DLD1 (cell line): Measurements from ENCODE around the gene POF1B.

Source experiments
- in situ Hi-C: cut with HindIII; loops from 2 replicates; pipeline ENCODE4 v1.10.0; 2017; ENCODE audit warnings: low sequenced_read_pairs

POF1B gene

DNA sequence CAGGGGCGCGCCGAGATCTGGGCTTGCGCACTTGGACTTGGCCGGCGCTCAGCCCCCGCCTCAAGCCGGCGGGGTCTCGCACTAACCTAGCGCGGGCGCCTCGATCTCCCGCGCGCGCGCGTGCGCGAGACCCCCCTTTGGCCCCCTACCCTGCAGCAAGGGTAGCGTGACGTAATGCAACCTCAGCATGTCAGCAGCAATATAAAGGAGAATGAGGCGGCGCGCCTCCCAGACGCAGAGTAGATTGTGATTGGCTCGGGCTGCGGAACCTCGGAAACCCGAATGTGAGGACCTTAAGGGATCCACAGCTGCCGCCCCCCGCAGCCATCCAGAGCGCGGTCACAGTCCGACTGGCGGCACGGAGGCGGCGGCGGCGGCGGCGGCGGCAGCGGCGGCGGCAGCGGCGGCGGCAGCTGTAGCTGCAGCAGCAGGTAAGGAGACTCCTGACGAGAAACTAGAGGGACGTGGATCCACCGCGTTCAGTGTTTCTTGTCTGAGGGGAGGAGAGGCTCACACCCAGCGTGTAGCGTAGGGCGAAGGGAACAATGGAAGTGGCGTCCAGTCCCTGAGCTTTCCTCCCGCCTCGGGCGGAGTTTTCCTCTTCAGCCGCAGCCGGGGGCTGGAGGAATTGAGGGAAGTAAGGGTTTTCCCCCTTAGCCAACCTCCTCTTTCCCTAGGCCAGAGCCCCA lies 135.6 kb downstream of the POF1B start, which contains the start of the genes SATL1 and ZNF711:
TSS of gene SATL1 (minus strand) at position 19 of the 689 bp plus-strand sequence. CDS start 134,811 bp downstream, outside the sequence.
TSS of gene ZNF711 (plus strand) at position 231 of the 689 bp plus-strand sequence. CDS start 3,582 bp downstream, outside the sequence.
- in situ Hi-C loops: no loop called here

DNA sequence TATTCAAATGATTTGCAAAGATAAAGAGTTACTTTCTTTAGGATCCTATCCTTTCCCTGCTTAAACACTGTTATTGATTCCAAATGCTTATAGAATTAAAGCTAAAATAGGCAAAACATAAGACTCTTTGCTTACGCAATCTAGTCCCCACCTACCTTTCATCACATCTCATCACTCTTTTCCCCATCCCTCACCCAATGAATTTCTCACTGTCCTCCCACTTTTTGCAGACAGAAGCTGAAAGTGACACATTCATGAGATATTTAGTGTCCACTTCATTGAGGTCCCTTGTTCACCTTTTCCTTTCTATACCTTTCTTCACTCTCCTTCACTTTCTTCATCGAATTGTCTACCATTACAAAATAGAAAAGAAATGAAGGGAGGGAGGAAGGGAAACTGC lies 136.3 kb downstream of the POF1B start:
- in situ Hi-C loops: no loop called here
